GM19099 (cell line): Measurements from ENCODE around the gene MCU.

Source experiments
- POLR2A ChIP-seq: IDR thresholded peaks from 3 replicates; pipeline ENCODE4 v1.6.1; 2011; ENCODE audit warnings: low read depth; ENCODE audit not compliant: insufficient read length; ENCODE audit errors: extremely low read depth

The MCU gene

GRCh38 chr10:72736176-72736827 is 44.4 kb downstream of the MCU start:
- no peak for TF ChIP-seq POLR2A

DNA sequence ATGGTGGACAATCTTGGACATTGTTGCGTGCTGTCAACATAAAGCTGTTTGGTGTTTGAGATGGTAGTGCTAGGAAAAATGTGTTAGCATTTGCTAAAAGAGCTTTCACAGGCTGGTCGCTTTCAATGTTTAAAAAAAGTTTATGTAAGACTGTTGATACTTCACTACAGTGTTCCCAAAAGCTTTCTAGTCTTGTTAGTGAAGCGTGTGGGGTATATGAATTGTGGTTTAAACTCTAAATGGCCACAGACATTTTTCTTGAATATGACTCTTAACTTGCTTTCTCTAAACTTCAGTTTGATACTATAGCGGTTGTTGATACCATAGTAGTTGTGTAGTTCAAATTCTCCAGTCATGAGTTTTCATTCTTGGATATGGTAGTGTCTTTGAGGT is 44.9 kb downstream of the MCU start:
- TF ChIP-seq POLR2A = no peak

GRCh38 chr10:72738486-72738885 is 46.5 kb downstream of the MCU start:
- no peak for TF ChIP-seq POLR2A

- no peak for TF ChIP-seq POLR2A
Observed at GRCh38 chr10:72740528-72740927, 48.6 kb downstream of the MCU start.

- TF ChIP-seq POLR2A = no peak
Observed at GRCh38 chr10:72742092-72742491, 50.1 kb downstream of the MCU start.

- no peak for TF ChIP-seq POLR2A
Observed at GRCh38 chr10:72742797-72743196, 50.9 kb downstream of the MCU start.

- TF ChIP-seq POLR2A = no peak
Observed at GRCh38 chr10:72744566-72744965, 52.6 kb downstream of the MCU start.

DNA sequence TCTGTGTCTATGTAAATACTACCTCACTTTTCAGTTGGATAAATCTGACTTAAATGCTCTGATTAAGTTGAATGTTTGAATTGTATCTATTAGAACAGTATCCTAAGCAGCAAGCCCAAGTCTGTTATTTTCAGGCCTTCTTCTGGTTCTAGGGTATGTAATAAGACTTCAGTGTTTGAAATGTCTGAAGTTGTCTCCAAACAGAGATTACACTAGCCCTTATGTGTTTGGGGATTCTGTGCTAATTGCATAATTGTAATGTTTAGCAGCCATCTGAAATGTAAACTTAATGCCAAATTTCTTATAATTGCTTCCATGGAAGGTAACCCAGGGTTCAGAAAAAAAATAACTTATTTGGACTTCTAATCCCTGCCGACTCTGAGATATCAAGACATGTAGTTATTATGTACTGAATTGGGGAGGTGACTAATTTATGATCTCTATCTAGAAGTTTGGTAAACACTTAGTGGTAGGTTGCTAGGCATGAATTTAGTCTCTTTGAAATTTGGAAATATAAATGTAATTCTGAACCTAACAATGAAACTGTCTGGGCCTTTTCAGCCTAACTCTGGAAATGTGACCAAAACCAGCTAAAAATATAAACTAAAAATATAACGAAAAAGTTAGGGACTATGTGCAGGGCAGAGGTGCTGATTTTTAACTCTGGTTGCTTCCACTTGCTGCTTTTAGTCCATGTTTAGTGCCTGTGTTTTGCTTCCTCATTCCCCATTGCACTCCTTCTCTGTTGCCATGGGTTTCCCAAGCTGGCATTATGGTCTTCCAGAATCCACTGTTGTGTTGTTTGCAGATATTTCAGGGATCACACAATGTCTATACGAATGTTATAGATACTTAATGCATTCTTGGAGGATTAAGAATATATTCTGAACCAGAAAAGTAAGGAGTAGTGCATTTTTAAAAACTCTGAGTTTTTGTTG is 54.8 kb downstream of the MCU start:
- no peak for TF ChIP-seq POLR2A

DNA sequence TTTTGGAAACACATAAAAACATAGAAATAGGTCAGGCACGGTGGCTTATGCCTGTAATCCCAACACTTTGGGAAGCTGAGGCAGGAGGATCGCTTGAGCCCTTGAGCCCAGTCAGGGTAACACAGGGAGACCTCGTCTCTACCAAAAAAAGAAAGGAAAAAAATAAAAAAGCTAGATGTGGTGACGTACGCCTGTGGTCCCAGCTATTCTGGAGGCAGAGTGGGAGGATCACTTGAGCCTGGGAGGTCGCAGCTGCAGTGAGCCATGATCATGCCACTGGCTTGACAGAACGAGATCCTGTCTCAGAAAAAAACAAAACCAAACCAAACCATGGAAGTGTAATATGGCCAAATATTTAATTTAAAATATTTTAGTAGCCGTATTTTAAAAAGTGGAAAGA is 55.6 kb downstream of the MCU start:
- TF ChIP-seq POLR2A = no peak

DNA sequence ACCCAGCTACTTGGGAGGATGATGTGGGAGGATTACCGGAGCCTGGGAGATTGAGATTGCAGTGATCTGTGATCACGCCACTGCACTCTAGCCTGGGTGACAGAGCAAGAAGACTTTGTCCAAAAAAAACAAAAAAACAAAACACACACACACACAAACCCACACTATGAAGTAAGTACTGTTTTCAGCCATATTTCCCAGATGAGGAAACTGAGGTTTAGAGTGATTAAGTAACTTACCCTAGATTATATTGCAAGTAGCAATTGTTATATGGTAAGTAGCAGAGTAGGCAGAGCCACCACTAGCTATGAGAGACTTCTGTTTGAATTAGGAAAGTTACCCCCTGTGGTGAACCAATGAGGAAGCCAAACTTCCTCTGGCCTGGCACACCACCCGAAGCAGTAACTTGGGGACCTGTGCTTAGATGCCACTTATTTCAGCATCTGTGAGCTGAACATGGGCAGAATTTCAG is 61.9 kb downstream of the MCU start:
- no peak for TF ChIP-seq POLR2A

- TF ChIP-seq POLR2A = no peak
Observed at GRCh38 chr10:72754275-72755032, 62.5 kb downstream of the MCU start.

DNA sequence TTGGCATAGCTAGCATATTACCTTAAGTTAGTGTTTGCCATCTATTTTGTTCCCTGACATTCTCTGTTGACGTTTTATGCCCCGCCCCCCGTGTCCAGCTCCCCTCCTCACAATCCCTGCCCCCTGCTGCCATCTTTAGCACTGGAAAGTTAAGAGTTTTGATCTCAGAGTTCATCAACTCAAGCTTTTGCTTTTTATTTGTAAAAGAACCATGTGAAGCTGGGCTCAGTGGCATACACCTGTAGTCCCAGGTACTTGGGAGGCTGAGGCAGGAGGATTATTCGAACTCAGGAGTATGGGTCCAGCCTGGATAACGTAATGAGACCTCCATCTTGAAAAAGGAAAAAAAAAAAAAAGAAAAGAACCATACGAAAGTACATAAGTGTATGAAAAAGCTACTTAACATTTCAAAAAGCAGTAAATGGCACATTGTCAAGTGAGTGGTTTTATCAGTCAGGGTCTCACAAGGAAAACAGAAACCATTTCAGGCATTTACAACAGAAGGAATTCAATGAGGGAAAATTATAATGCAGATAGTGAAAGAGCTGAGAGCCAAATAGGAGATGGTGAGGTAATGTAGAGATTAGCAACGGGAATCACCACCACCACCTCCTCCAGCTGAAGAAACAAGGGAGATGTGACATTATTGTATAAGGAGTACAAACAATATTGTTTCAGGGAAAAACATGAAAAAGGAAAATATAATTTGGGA is 64.9 kb downstream of the MCU start:
- TF ChIP-seq POLR2A = no peak

DNA sequence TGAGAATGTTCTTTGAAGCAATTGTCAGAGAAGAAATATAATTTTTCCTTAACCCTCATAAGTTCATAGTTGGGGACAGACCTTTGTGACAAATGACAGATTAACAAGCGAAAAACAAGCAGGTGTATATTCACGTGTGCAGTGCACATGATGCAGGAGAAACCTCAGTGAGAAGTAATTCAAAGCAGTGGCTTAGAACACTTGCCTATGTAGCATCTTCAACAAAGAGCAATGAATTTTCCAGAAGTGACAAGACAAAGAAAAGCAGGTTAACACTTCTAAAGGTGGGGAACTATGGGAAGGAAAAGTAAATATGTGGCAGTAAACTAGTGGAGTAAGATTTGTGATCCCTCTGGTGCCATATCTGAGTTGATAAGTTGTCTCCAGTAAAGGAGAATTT is 65.8 kb downstream of the MCU start:
- no peak for TF ChIP-seq POLR2A

GRCh38 chr10:72759584-72759983 is 67.6 kb downstream of the MCU start:
- TF ChIP-seq POLR2A = no peak

DNA sequence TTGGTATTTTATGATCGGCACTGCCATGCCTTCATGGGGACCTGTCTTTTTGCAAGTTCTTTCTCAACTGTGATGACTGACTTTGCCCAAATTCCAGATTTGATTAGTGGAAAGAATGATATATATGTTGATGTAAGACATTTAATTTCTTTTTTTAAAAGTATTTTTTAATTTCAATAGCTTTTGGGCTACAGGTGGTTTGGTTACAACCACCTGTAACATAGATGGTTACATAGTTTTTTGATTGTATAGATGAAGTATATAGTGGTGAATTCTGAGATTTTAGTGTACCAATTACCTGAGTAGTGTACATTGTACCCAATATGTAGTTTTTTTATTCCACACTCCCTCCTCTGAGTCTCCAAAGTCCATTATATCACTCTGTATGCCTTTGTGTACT is 69.6 kb downstream of the MCU start:
- TF ChIP-seq POLR2A = no peak

- TF ChIP-seq POLR2A = no peak
Observed at GRCh38 chr10:72762042-72762441, 70.1 kb downstream of the MCU start.

DNA sequence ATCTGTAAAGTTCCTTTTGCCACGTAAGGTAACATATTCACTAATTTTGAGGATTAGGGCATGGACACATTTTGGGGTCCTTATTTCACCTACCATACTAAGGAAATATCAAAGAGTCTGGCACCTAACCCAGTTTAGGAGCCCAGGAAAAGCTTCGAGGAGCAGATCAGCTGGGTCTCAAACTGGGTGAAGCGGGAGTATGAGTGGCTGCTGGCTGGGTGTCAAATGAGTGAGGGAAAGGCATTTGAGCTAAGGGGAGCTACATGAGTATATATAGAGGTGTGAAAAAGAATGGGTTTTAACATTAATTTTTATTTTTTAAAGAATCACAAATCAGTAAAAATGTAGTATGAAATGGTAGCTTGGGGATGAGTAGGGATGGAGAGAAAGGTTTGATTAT is 71.3 kb downstream of the MCU start:
- TF ChIP-seq POLR2A = no peak
